ENCODE results near the gene ZFYVE9.

ZFYVE9 gene

DNA sequence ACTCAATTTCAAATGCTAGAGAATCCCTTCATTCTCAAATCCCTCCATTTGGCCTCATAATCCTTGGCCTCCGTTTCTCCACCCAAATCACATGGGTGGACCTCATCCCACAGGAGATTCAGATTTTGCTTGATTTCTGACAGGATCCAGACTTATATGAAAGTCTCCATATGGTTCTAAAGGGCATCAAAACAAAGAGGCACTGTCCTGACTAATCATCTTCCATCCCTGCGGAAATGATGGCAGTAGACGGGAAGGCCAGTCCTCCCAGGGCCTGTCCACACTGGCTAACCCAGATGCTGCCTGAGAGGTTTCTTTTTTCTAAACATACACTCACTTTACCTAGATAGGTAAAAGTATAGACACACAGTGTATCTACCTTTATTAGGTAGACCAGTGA, 243.5 kb downstream of the ZFYVE9 start:
- no peak overlapping the region for H2AK5ac ChIP-seq (ENCODE audit: low read length)
- no peak overlapping the region for H3K27ac ChIP-seq (ENCODE audit: low read depth, low read length)
- H3K4me1 ChIP-seq (ENCODE audit: control insufficient read depth in 1 of 2, insufficient read depth in 2 of 2, low read length in 2 of 2): peaks cover 2 to 5% of the 10 kb centered on the region in 2 experiments
- H3K9me3 ChIP-seq (ENCODE audit: insufficient read depth, low read depth, low read length): no peaks in the 10 kb centered on the region
- no peak overlapping the region for H3K23ac ChIP-seq (ENCODE audit: low read length)
- H3K4me2 ChIP-seq (ENCODE audit: low read length): no peak overlapping the region
- H3K27me3 ChIP-seq (ENCODE audit: insufficient read depth, low read length): no peaks in the 10 kb centered on the region
- H3K4ac ChIP-seq (ENCODE audit: low read depth, low read length): no peak overlapping the region
- no peak overlapping the region for H3K9ac ChIP-seq (ENCODE audit: low read length)
- H4K8ac ChIP-seq (ENCODE audit: low read depth, low read length): no peak overlapping the region
- H4K91ac ChIP-seq (ENCODE audit: low read depth, low read length): no peak overlapping the region
- H2AFZ ChIP-seq (ENCODE audit: insufficient read depth, low read length, poor library complexity): no peak overlapping the region
- H3K4me3 ChIP-seq (ENCODE audit: low read depth, low read length): no peak overlapping the region
- no peak overlapping the region for H3K18ac ChIP-seq (ENCODE audit: low read length)
- peaks cover 27 to 55% of the 10 kb centered on the region in 2 experiments for H3K36me3 ChIP-seq (ENCODE audit: control insufficient read depth in 1 of 2, insufficient read depth in 2 of 2, low read length in 2 of 2)
- peaks cover 2% of the 10 kb centered on the region for H3K79me1 ChIP-seq (ENCODE audit: low read length)
- no peak for DNase-seq
- no peaks in the 10 kb centered on the region for H3K79me2 ChIP-seq (ENCODE audit: control insufficient read depth, insufficient read depth, low read length, poor library complexity)
- no peak overlapping the region for H2BK12ac ChIP-seq (ENCODE audit: low read length)
- no CpG with 5 or more reads among the region's 3 CpGs for WGBS (ENCODE audit: extremely low coverage, insufficient coverage, insufficient read length)
- no peak overlapping the region for H3K14ac ChIP-seq (ENCODE audit: low read length)
- H4K12ac ChIP-seq (ENCODE audit: low read depth, low read length): no peak overlapping the region
- H2BK5ac ChIP-seq (ENCODE audit: low read depth, low read length, poor library complexity): no peak overlapping the region
- no peak overlapping the region for H2BK120ac ChIP-seq (ENCODE audit: insufficient read depth, low read length, poor library complexity)

- Histone ChIP-seq H3K27me3 (ENCODE audit: insufficient read depth, low read length) (no peaks in the 10 kb centered on the region), H2BK120ac (ENCODE audit: insufficient read depth, low read length, poor library complexity) (no peak overlapping the region), H3K27ac (ENCODE audit: low read depth, low read length) (peak overlapping the region; percentile 24), H3K4ac (ENCODE audit: low read depth, low read length) (no peak overlapping the region), H3K79me2 (ENCODE audit: control insufficient read depth, insufficient read depth, low read length, poor library complexity) (no peaks in the 10 kb centered on the region), H3K4me2 (ENCODE audit: low read length) (no peak overlapping the region), H3K9ac (ENCODE audit: low read length) (no peak overlapping the region), H3K14ac (ENCODE audit: low read length) (no peak overlapping the region), H3K4me3 (ENCODE audit: low read depth, low read length) (no peak overlapping the region), H2BK12ac (ENCODE audit: low read length) (no peak overlapping the region), H2AK5ac (ENCODE audit: low read length) (no peak overlapping the region), H3K36me3 (ENCODE audit: control insufficient read depth in 1 of 2, insufficient read depth in 2 of 2, low read length in 2 of 2) (peaks cover 26 to 48% of the 10 kb centered on the region in 2 experiments), H3K79me1 (ENCODE audit: low read length) (peaks cover 2% of the 10 kb centered on the region), H3K4me1 (ENCODE audit: control insufficient read depth in 1 of 2, insufficient read depth in 2 of 2, low read length in 2 of 2) (peaks cover 2 to 5% of the 10 kb centered on the region in 2 experiments), H3K23ac (ENCODE audit: low read length) (no peak overlapping the region), H3K18ac (ENCODE audit: low read length) (no peak overlapping the region), H4K8ac (ENCODE audit: low read depth, low read length) (no peak overlapping the region), H2AFZ (ENCODE audit: insufficient read depth, low read length, poor library complexity) (no peak overlapping the region), H3K9me3 (ENCODE audit: insufficient read depth, low read depth, low read length) (no peaks in the 10 kb centered on the region), H4K12ac (ENCODE audit: low read depth, low read length) (no peak overlapping the region), H2BK5ac (ENCODE audit: low read depth, low read length, poor library complexity) (no peak overlapping the region), H4K91ac (ENCODE audit: low read depth, low read length) (no peak overlapping the region)
- no CpG with 5 or more reads among the region's 5 CpGs for WGBS (ENCODE audit: extremely low coverage, insufficient coverage, insufficient read length)
- DNase-seq: no peak
Observed at GRCh38 chr1:52386458-52386857, 244.6 kb downstream of the ZFYVE9 start.

DNA sequence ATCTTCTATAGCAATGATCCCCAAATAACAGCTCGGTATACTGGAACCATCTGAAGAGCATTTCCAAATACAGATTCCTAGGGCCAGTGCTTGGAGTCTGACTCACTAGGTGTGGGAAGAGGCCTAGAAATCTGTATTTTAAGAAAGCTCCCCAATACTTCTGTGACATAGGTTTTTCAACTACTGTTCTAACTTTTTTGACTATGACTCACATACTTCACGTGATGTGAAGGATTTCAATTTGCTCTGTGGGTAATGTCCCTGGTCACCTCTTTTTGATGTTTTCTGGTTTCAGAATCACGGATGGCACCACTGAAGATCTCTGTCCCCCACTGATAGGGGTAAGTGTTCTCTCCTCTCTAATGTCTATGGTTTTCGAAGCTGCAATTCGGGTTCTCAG, 251.3 kb downstream of the ZFYVE9 start:
- Histone ChIP-seq H3K9ac (ENCODE audit: low read length) (no peak overlapping the region), H2BK12ac (ENCODE audit: low read length) (no peak overlapping the region), H3K79me2 (ENCODE audit: control insufficient read depth, insufficient read depth, low read length, poor library complexity) (no peaks in the 10 kb centered on the region), H3K4me3 (ENCODE audit: low read depth, low read length) (no peak overlapping the region), H3K4ac (ENCODE audit: low read depth, low read length) (no peak overlapping the region), H3K79me1 (ENCODE audit: low read length) (no peaks in the 10 kb centered on the region), H3K18ac (ENCODE audit: low read length) (no peak overlapping the region), H3K27me3 (ENCODE audit: insufficient read depth, low read length) (no peaks in the 10 kb centered on the region), H3K27ac (ENCODE audit: low read depth, low read length) (no peak overlapping the region), H4K91ac (ENCODE audit: low read depth, low read length) (no peak overlapping the region), H3K9me3 (ENCODE audit: insufficient read depth, low read depth, low read length) (no peaks in the 10 kb centered on the region), H3K36me3 (ENCODE audit: control insufficient read depth in 1 of 2, insufficient read depth in 2 of 2, low read length in 2 of 2) (peaks cover 26 to 45% of the 10 kb centered on the region in 2 experiments), H2AK5ac (ENCODE audit: low read length) (no peak overlapping the region), H3K23ac (ENCODE audit: low read length) (no peak overlapping the region), H2AFZ (ENCODE audit: insufficient read depth, low read length, poor library complexity) (no peak overlapping the region), H3K14ac (ENCODE audit: low read length) (no peak overlapping the region), H2BK120ac (ENCODE audit: insufficient read depth, low read length, poor library complexity) (no peak overlapping the region), H4K8ac (ENCODE audit: low read depth, low read length) (no peak overlapping the region), H2BK5ac (ENCODE audit: low read depth, low read length, poor library complexity) (no peak overlapping the region), H3K4me1 (ENCODE audit: control insufficient read depth in 1 of 2, insufficient read depth in 2 of 2, low read length in 2 of 2) (no peaks in the 10 kb centered on the region), H4K12ac (ENCODE audit: low read depth, low read length) (no peak overlapping the region), H3K4me2 (ENCODE audit: low read length) (no peak overlapping the region)
- no peak for DNase-seq
- WGBS (ENCODE audit: extremely low coverage, insufficient coverage, insufficient read length): no CpG with 5 or more reads among the region's 5 CpGs

Data from trophoblast cell (in vitro differentiated cells and primary cell).